ENCODE measurements around the gene ARHGAP33. TPM values are rescaled to one million over a fixed set of nuclear protein-coding genes. Genes with fewer than 3 reads are reported as not detected.

Gene ARHGAP33
- total and polyA plus RNA-seq, 2 of the 8 experiments (the other 6 are each of a cell fraction or from before 2014, with no cell fraction given) = 6.5 to 25.2 TPM

GRCh38 chr19:35793381-35794165, 18.2 kb downstream of the ARHGAP33 start:
- Histone ChIP-seq H2BK20ac (ENCODE audit: low read length) (no peak overlapping the region), H2BK12ac (ENCODE audit: low read depth, low read length) (no peak overlapping the region), H3K23ac (ENCODE audit: insufficient read length) (no peak overlapping the region), H2AK5ac (ENCODE audit: low read depth, low read length) (no peak overlapping the region), H3K4me2 (ENCODE audit: insufficient read depth in 1 of 2, low read depth in 2 of 2, low read length in 2 of 2) (no peak overlapping the region), H3K14ac (ENCODE audit: insufficient read length) (no peak overlapping the region), H4K91ac (replicated peaks; ENCODE audit: insufficient read length, low read length) (no peak overlapping the region), H3K4me1 (replicated peaks in 1 of 4; ENCODE audit: control insufficient read depth in 3 of 4, insufficient read depth in 4 of 4, low read length in 3 of 4) (peaks cover 0 to 16% (median 5%) of the 10 kb centered on the region in 4 experiments; a peak in 5 of 7 replicates), H3K27me3 (replicated peaks in 1 of 4; ENCODE audit: control insufficient read depth in 3 of 4, extremely low read depth in 1 of 4, insufficient read depth in 3 of 4, low read length in 3 of 4) (peaks cover 6 to 23% (median 20%) of the 10 kb centered on the region in 4 experiments), H3K23me2 (ENCODE audit: low read depth, low read length) (peaks cover 11% of the 10 kb centered on the region; the same call in 1 of the 2 replicates), H3K9me3 (ENCODE audit: insufficient read depth in 2 of 2, low read depth in 1 of 2, low read length in 1 of 2) (no peaks in the 10 kb centered on the region), H3K9ac (replicated peaks in 1 of 4; ENCODE audit: extremely low read depth in 1 of 4, low read depth in 3 of 4, low read length in 3 of 4) (no peak overlapping the region), H2BK120ac (replicated peaks; ENCODE audit: low read depth, low read length) (no peak overlapping the region), H4K8ac (ENCODE audit: extremely low read depth, insufficient read depth, low read length) (no peak overlapping the region), H4K20me1 (replicated peaks in 1 of 2; ENCODE audit: control insufficient read depth in 1 of 2, insufficient read depth in 2 of 2, low read length in 2 of 2) (peaks cover 2 to 3% of the 10 kb centered on the region in 2 experiments), H3K4me3 (ENCODE audit: extremely low read depth in 1 of 4, insufficient read depth in 2 of 4, low read depth in 3 of 4, low read length in 4 of 4) (no peak overlapping the region), H3K79me2 (ENCODE audit: control insufficient read depth in 1 of 2, insufficient read depth in 2 of 2, low read length in 2 of 2) (no peaks in the 10 kb centered on the region), H3K36me3 (ENCODE audit: control insufficient read depth in 2 of 4, insufficient read depth in 4 of 4, low read length in 3 of 4) (no peaks in the 10 kb centered on the region), H3K56ac (replicated peaks; ENCODE audit: insufficient read length, low read depth, low read length) (no peak overlapping the region), H3K4ac (replicated peaks; ENCODE audit: insufficient read length, low read depth, low read length) (no peak overlapping the region), H3K27ac (ENCODE audit: low read depth, low read length) (no peak overlapping the region), H2BK5ac (ENCODE audit: low read depth, low read length) (no peak overlapping the region), H2BK15ac (ENCODE audit: low read length) (no peak overlapping the region), H3K18ac (ENCODE audit: extremely low read depth, low read length) (no peak overlapping the region), H2AFZ (ENCODE audit: low read length) (no peak overlapping the region), H3K79me1 (ENCODE audit: low read depth, low read length) (no peaks in the 10 kb centered on the region), H4K5ac (ENCODE audit: insufficient read length, low read depth, low read length) (no peak overlapping the region)
- POLR2A ChIA-PET (ENCODE audit: partially characterized antibody) = no interaction called here
- 90% methylated on average over 7 of the region's 7 CpGs; no CpG with 5 or more reads in 1 of the 2 experiments for WGBS, 2 experiments (ENCODE audit: extremely low coverage in 1 of 2, insufficient coverage in 1 of 2, insufficient read length in 1 of 2, insufficient replicate concordance in 2 of 2, low coverage in 1 of 2, low lambda C conversion rate in 2 of 2, missing lambda C conversion rate in 1 of 2)
- no peak for FAIRE-seq
- no peak for DNase-seq (ENCODE audit: low read depth in 1 of 2, low spot score in 2 of 2)
- TF ChIP-seq SIRT6 (IDR thresholded peaks at IDR 0.05; ENCODE audit: low read length) (no peak), BRCA1 (IDR thresholded peaks at IDR 0.05; ENCODE audit: low read depth, low read length) (no peak), ASH2L (IDR thresholded peaks at IDR 0.05; ENCODE audit: low read length) (no peak), NRF1 (IDR thresholded peaks at IDR 0.05; ENCODE audit: low read depth, low read length) (no peak), RFX5 (IDR thresholded peaks at IDR 0.05; ENCODE audit: borderline replicate concordance, low read depth, low read length) (no peak)
- CTCF ChIA-PET (ENCODE audit: partially characterized antibody) = no interaction called here
